Measurements from ENCODE around the gene NMNAT2. TPM values are rescaled to one million over a fixed set of nuclear protein-coding genes. Genes with fewer than 3 reads are reported as not detected.

Gene NMNAT2
- total RNA-seq, 1 experiment from 2014 or later = not detected

DNA sequence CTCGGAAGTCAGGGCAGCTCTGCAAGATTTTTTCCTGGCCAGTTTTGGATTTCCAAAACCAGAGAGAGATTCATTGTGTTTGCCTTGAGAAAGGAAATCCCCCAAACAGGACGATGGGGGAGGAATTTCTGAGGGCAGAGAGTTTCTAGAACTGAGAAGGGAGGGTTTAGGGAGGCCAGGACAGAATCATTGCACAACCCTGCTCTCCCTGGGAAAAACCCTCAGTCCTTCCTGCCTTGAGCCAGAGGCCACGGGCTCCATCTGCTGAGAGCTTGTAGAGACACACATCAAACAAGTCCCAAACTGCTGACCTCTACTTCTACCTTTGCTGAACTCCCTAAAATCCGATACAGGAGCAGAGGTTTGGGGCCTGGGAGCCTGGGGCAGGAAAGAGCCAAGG lies 99.7 kb downstream of the NMNAT2 start:
- ATAC-seq (peak; percentile 70), DNase-seq (ENCODE audit: low read depth, low spot score) (no peak)
- Histone ChIP-seq H2AFZ (ENCODE audit: low read depth, low read length, poor library complexity, severe bottlenecking) (no peak overlapping the region), H4K20me1 (ENCODE audit: insufficient read depth) (no peaks in the 10 kb centered on the region), H3K27ac (ENCODE audit: low read depth, low read length) (no peak overlapping the region), H3K9me3 (ENCODE audit: control insufficient read depth in 1 of 2, insufficient read depth in 1 of 2, low read depth in 1 of 2, low read length in 2 of 2) (no peaks in the 10 kb centered on the region), H3K27me3 (ENCODE audit: insufficient read depth, low read length) (no peaks in the 10 kb centered on the region), H3K36me3 (ENCODE audit: control insufficient read depth in 1 of 2, insufficient read depth in 2 of 2, low read length in 2 of 2) (no peaks in the 10 kb centered on the region), H3K4me3 (replicated peaks in 1 of 2; ENCODE audit: low read depth in 1 of 2, low read length in 2 of 2) (no peak overlapping the region), H3K9ac (ENCODE audit: low read length) (no peak overlapping the region), H3K4me1 (ENCODE audit: control insufficient read depth in 1 of 2, insufficient read depth in 2 of 2, low read length in 2 of 2) (no peaks in the 10 kb centered on the region), H3K79me2 (ENCODE audit: insufficient read depth, low read length) (no peaks in the 10 kb centered on the region), H3K9me2 (ENCODE audit: insufficient read depth) (no peaks in the 10 kb centered on the region), H3K4me2 (ENCODE audit: low read length) (no peak overlapping the region)
- no TSS peak for BruUV-seq (replicated peaks)
- ChIA-PET POLR2A (no interaction called here), RAD21 (ENCODE audit: low non-redundant PET in 1 of 2, low total read pairs in 2 of 2, uncharacterized antibody in 2 of 2, unreplicated experiment in 2 of 2) (interaction anchor here in 1 of 2 experiments (0.6 to 0.8 kb wide), 2 partner anchors 195 to 356 kb away, joined by 3 read pairs; no protein-coding TSS in a partner anchor), CTCF (no interaction called here)
- intact Hi-C loops (cut with micrococcal nuclease) = no loop called here
- TF ChIP-seq CEBPB (IDR thresholded peaks at IDR 0.05; ENCODE audit: low read depth) (peak; percentile 55), RAD21 (IDR thresholded peaks at IDR 0.05; ENCODE audit: low read depth) (peak; percentile 58)
- TF ChIP-seq, protein P1, sequence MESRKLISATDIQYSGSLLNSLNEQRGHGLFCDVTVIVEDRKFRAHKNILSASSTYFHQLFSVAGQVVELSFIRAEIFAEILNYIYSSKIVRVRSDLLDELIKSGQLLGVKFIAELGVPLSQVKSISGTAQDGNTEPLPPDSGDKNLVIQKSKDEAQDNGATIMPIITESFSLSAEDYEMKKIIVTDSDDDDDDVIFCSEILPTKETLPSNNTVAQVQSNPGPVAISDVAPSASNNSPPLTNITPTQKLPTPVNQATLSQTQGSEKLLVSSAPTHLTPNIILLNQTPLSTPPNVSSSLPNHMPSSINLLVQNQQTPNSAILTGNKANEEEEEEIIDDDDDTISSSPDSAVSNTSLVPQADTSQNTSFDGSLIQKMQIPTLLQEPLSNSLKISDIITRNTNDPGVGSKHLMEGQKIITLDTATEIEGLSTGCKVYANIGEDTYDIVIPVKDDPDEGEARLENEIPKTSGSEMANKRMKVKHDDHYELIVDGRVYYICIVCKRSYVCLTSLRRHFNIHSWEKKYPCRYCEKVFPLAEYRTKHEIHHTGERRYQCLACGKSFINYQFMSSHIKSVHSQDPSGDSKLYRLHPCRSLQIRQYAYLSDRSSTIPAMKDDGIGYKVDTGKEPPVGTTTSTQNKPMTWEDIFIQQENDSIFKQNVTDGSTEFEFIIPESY (IDR thresholded peaks at IDR 0.05; ENCODE audit: extremely low read depth, insufficient replicate concordance, low read length) = no peak
- TF ChIP-seq, protein P2, sequence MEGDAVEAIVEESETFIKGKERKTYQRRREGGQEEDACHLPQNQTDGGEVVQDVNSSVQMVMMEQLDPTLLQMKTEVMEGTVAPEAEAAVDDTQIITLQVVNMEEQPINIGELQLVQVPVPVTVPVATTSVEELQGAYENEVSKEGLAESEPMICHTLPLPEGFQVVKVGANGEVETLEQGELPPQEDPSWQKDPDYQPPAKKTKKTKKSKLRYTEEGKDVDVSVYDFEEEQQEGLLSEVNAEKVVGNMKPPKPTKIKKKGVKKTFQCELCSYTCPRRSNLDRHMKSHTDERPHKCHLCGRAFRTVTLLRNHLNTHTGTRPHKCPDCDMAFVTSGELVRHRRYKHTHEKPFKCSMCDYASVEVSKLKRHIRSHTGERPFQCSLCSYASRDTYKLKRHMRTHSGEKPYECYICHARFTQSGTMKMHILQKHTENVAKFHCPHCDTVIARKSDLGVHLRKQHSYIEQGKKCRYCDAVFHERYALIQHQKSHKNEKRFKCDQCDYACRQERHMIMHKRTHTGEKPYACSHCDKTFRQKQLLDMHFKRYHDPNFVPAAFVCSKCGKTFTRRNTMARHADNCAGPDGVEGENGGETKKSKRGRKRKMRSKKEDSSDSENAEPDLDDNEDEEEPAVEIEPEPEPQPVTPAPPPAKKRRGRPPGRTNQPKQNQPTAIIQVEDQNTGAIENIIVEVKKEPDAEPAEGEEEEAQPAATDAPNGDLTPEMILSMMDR (IDR thresholded peaks at IDR 0.05 in 2 of 3, conservative IDR thresholded peaks at IDR 0.05 in 1 of 3; ENCODE audit: borderline replicate concordance in 1 of 3, insufficient read depth in 1 of 3, low read depth in 2 of 3, low read length in 2 of 3) = peak in 2 of 3 experiments; percentile 21 to 22; a peak in 2 of 6 replicates

Measured in HCT116 (cell line).